ENCODE data around the gene NOD1. TPM values are rescaled to one million over a fixed set of nuclear protein-coding genes. Genes with fewer than 3 reads are reported as not detected.

Gene NOD1
- total and polyA plus RNA-seq, 4 experiments from 2014 or later: 5.3 to 21.3 (median 14.0) TPM

- peaks cover 0 to 4% (median under 1%) of the 10 kb centered on the region in 4 donors for H3K4me1 Mint-ChIP-seq
- H3K4me3 ChIP-seq (ENCODE audit: low read length in 2 of 2): no peak overlapping the region
- H3K4me1 ChIP-seq (ENCODE audit: insufficient read depth, low read length): no peaks in the 10 kb centered on the region
- H3K36me3 ChIP-seq (ENCODE audit: insufficient read depth, low read length): no peaks in the 10 kb centered on the region
- CTCF ChIA-PET (ENCODE audit: partially characterized antibody): no interaction called here
- peaks cover 0 to 1% of the 10 kb centered on the region in 2 donors for H3K36me3 Mint-ChIP-seq
- intact Hi-C loops (cut with micrococcal nuclease): no loop called here
- no peaks in the 10 kb centered on the region for H3K27me3 Mint-ChIP-seq
- H3K27ac Mint-ChIP-seq: no peak overlapping the region
- POLR2A ChIA-PET (ENCODE audit: partially characterized antibody): no interaction called here
- peaks cover 0 to 11% (median 3%) of the 10 kb centered on the region in 8 donors for H3K9me3 Mint-ChIP-seq
- no peaks in the 10 kb centered on the region for H3K9me3 ChIP-seq (ENCODE audit: control insufficient read depth in 1 of 2, low read length in 2 of 2)
- DNase-seq: no peak
- H3K27ac ChIP-seq (ENCODE audit: low read depth, low read length): no peak overlapping the region
- no peak overlapping the region for H3K4me3 Mint-ChIP-seq
- no peaks in the 10 kb centered on the region for H3K27me3 ChIP-seq (ENCODE audit: insufficient read depth, low read length)
Measured at GRCh38 chr7:30380294-30380693, 98.3 kb downstream of the NOD1 start.

- Histone ChIP-seq H3K9me3 (ENCODE audit: control insufficient read depth in 1 of 2, low read length in 2 of 2) (no peaks in the 10 kb centered on the region), H3K27me3 (ENCODE audit: insufficient read depth, low read length) (no peaks in the 10 kb centered on the region), H3K27ac (ENCODE audit: low read depth, low read length) (no peak overlapping the region), H3K4me1 (ENCODE audit: insufficient read depth, low read length) (no peaks in the 10 kb centered on the region), H3K4me3 (ENCODE audit: low read length in 2 of 2) (no peak overlapping the region), H3K36me3 (ENCODE audit: insufficient read depth, low read length) (no peaks in the 10 kb centered on the region)
- Mint-ChIP-seq H3K4me3 (no peak overlapping the region), H3K27ac (peak overlapping the region in 1 of 7 donors; percentile 63), H3K27me3 (no peaks in the 10 kb centered on the region), H3K4me1 (peaks cover 0 to 4% (median under 1%) of the 10 kb centered on the region in 4 donors), H3K36me3 (peaks cover 0 to 1% of the 10 kb centered on the region in 2 donors), H3K9me3 (peaks cover 0 to 11% (median 3%) of the 10 kb centered on the region in 8 donors)
- no peak for DNase-seq
- ChIA-PET POLR2A (ENCODE audit: partially characterized antibody) (no interaction called here), CTCF (ENCODE audit: partially characterized antibody) (no interaction called here)
- intact Hi-C loops (cut with micrococcal nuclease): no loop called here
Measured at GRCh38 chr7:30379741-30380140, 98.8 kb downstream of the NOD1 start.

- no peaks in the 10 kb centered on the region for H3K27me3 Mint-ChIP-seq
- Histone ChIP-seq H3K27ac (ENCODE audit: low read depth, low read length) (no peak overlapping the region), H3K27me3 (ENCODE audit: insufficient read depth, low read length) (no peaks in the 10 kb centered on the region), H3K9me3 (ENCODE audit: control insufficient read depth in 1 of 2, low read length in 2 of 2) (no peaks in the 10 kb centered on the region), H3K4me3 (ENCODE audit: low read length in 2 of 2) (no peak overlapping the region), H3K4me1 (ENCODE audit: insufficient read depth, low read length) (no peaks in the 10 kb centered on the region), H3K36me3 (ENCODE audit: insufficient read depth, low read length) (no peaks in the 10 kb centered on the region)
- no peak for DNase-seq
- H3K4me1 Mint-ChIP-seq: peaks cover 0 to 4% (median 0%) of the 10 kb centered on the region in 4 donors
- H3K9me3 Mint-ChIP-seq: peaks cover 0 to 11% (median 3%) of the 10 kb centered on the region in 8 donors
- no peak overlapping the region for H3K4me3 Mint-ChIP-seq
- ChIA-PET CTCF (ENCODE audit: partially characterized antibody) (no interaction called here), POLR2A (ENCODE audit: partially characterized antibody) (no interaction called here)
- peaks cover 0 to 1% of the 10 kb centered on the region in 2 donors for H3K36me3 Mint-ChIP-seq
- intact Hi-C loops (cut with micrococcal nuclease): no loop called here
- no peak overlapping the region for H3K27ac Mint-ChIP-seq
Measured at GRCh38 chr7:30379131-30379530, 99.5 kb downstream of the NOD1 start.

- Histone ChIP-seq H3K9me3 (ENCODE audit: control insufficient read depth in 1 of 2, low read length in 2 of 2) (no peaks in the 10 kb centered on the region), H3K4me3 (ENCODE audit: low read length in 2 of 2) (no peak overlapping the region), H3K4me1 (ENCODE audit: insufficient read depth, low read length) (no peaks in the 10 kb centered on the region), H3K36me3 (ENCODE audit: insufficient read depth, low read length) (no peaks in the 10 kb centered on the region), H3K27ac (ENCODE audit: low read depth, low read length) (no peak overlapping the region), H3K27me3 (ENCODE audit: insufficient read depth, low read length) (no peaks in the 10 kb centered on the region)
- H3K27ac Mint-ChIP-seq: no peak overlapping the region
- no peaks in the 10 kb centered on the region for H3K36me3 Mint-ChIP-seq
- ChIA-PET CTCF (ENCODE audit: partially characterized antibody) (no interaction called here), POLR2A (ENCODE audit: partially characterized antibody) (no interaction called here)
- H3K27me3 Mint-ChIP-seq: no peaks in the 10 kb centered on the region
- peaks cover 0 to 5% (median 2%) of the 10 kb centered on the region in 4 donors for H3K4me1 Mint-ChIP-seq
- intact Hi-C loops (cut with micrococcal nuclease): no loop called here
- no peak for DNase-seq
- no peak overlapping the region for H3K4me3 Mint-ChIP-seq
- H3K9me3 Mint-ChIP-seq: peaks cover 0 to 11% (median 3%) of the 10 kb centered on the region in 8 donors
Measured at GRCh38 chr7:30378275-30378674, 100.3 kb downstream of the NOD1 start.

Other genes starting within 250 kb of the NOD1 start
- gene ZNRF2, start 194.2 kb downstream of the NOD1 start, total RNA-seq: 10 to 100 TPM; 37.3 to 39.4 TPM
- 1 to 10 TPM in 1 of 2 donors, under 1 TPM in 1; 0.59 to 3.5 TPM for gene ZNRF2, start 194.2 kb downstream of the NOD1 start, polyA plus RNA-seq
- gene GGCT, start 26.0 kb upstream of the NOD1 start, total RNA-seq: 10 to 100 TPM; 11.0 to 11.9 TPM
- 10 to 100 TPM; 19.7 to 23.2 TPM for gene GGCT, start 26.0 kb upstream of the NOD1 start, polyA plus RNA-seq
- gene GARS1, start 116.1 kb upstream of the NOD1 start, total RNA-seq: 100 to 1,000 TPM in 1 of 2 experiments, 10 to 100 TPM in 1; 79.8 to 101 TPM
- 10 to 100 TPM; 74.5 to 80.7 TPM for gene GARS1, start 116.1 kb upstream of the NOD1 start, polyA plus RNA-seq
- not detected for gene CRHR2, start 203.7 kb upstream of the NOD1 start, total RNA-seq
- gene CRHR2, start 203.7 kb upstream of the NOD1 start, polyA plus RNA-seq: not detected

All from CD4-positive, alpha-beta memory T cell (primary cell).